GM12878 (cell line): ENCODE data around the gene DUOX1. TPM values are rescaled to one million over a fixed set of nuclear protein-coding genes. Genes with fewer than 3 reads are reported as not detected.

ENCODE experiments used
- ATAC-seq: fragments of 200-7000 bp; cut with Tn5 transposase; 3 replicates; pipeline ENCODE4 v1.9.1; 2020; ENCODE audit warnings: mild to moderate bottlenecking, moderate library complexity
- BruUV-seq: library from RNA; stranded (reverse); fragments of 400-500 nt; replicated peaks from 2 replicates; lab custom pipeline; 2021; lab: Mats Ljungman, UMichigan
- CTCF ChIA-PET: fragments of 300-600 bp; sonication (Branson Sonifier 250); formaldehyde crosslinking; extraction: SDS; loops from one replicate; lab custom pipeline; 2021; ENCODE audit warnings: inconsistent platforms; lab: Yijun Ruan, JAX
- POLR2A ChIA-PET: fragments of 350-600 bp; formaldehyde crosslinking; extraction: SDS; loops from one replicate; lab custom pipeline; 2021; ENCODE audit warnings: inconsistent platforms; lab: Charles Lee
- RAD21 ChIA-PET: fragments of 300-600 bp; sonication (Branson Sonifier 250); formaldehyde crosslinking; loops from one replicate; lab custom pipeline; 2023; ENCODE audit warnings: antibody characterized with exemption; ENCODE audit not compliant: unreplicated experiment; lab: Charles Lee
- SMC1A ChIA-PET: fragments of 300-600 bp; sonication (Branson Sonifier 250); formaldehyde crosslinking; loops from one replicate; lab custom pipeline; 2023; ENCODE audit not compliant: unreplicated experiment, uncharacterized antibody; lab: Charles Lee
- DNase-seq: peaks from one replicate; pipeline ENCODE4 v3.0.0-alpha.2; 2011; ENCODE audit warnings: low read depth, low spot score
- FAIRE-seq: peaks from 3 replicates; lab custom pipeline; 2011; peaks lifted over from hg19 to GRCh38; lab: Jason Lieb, UNC
- H2AFZ ChIP-seq: 2 replicates; pipeline ENCODE4 v1.6.0; 2011; ENCODE audit warnings: low read depth, low read length, control low read depth; ENCODE audit not compliant: control insufficient read depth
- H3K27ac ChIP-seq: 2 replicates; pipeline ENCODE4 v1.5.1; 2011; ENCODE audit warnings: control low read depth; ENCODE audit not compliant: control insufficient read depth, insufficient read depth
- H3K27me3 ChIP-seq, 2 experiments: replicated peaks in 1 of 2; 2 replicates each; pipeline versions ENCODE4 v1.6.0 to v1.6.1; 2011; ENCODE audit warnings: low read length in 1 of 2; ENCODE audit not compliant: control insufficient read depth in 2 of 2, insufficient read depth in 2 of 2
- H3K36me3 ChIP-seq, 2 experiments: 2 replicates each; pipeline ENCODE4 v1.5.1; 2011; ENCODE audit warnings: low read length in 1 of 2; ENCODE audit not compliant: control insufficient read depth in 2 of 2, insufficient read depth in 2 of 2
- H3K4me1 ChIP-seq: 2 replicates; pipeline ENCODE4 v1.6.1; 2011; ENCODE audit warnings: mild to moderate bottlenecking, low read length, moderate library complexity, mixed read lengths; ENCODE audit not compliant: control insufficient read depth, insufficient read depth
- H3K4me2 ChIP-seq: 2 replicates; pipeline ENCODE4 v1.6.0; 2011; ENCODE audit warnings: control low read depth; ENCODE audit not compliant: control insufficient read depth, insufficient read depth
- H3K4me3 ChIP-seq: fragments of 200-600 bp; sonication (generic); 2 replicates; pipeline ENCODE4 v1.5.1; 2016
- H3K79me2 ChIP-seq: 2 replicates; pipeline ENCODE4 v1.6.0; 2011; ENCODE audit warnings: low read length; ENCODE audit not compliant: control insufficient read depth, insufficient read depth
- H3K9ac ChIP-seq: 2 replicates; pipeline ENCODE4 v1.8.0; 2011; ENCODE audit warnings: low read length, control low read depth, mixed read lengths; ENCODE audit not compliant: control insufficient read depth, insufficient read depth
- H3K9me3 ChIP-seq: replicated peaks from 3 replicates; pipeline ENCODE4 v1.5.1; 2011; ENCODE audit warnings: mild to moderate bottlenecking, low read length; ENCODE audit not compliant: control insufficient read depth, insufficient read depth
- H4K20me1 ChIP-seq: 2 replicates; pipeline ENCODE4 v1.6.0; 2011; ENCODE audit not compliant: control insufficient read depth, insufficient read depth
- E2F8 ChIP-seq: fragments of 450-650 bp; IDR thresholded peaks from 2 replicates; pipeline ENCODE4 v1.6.1; 2018; ENCODE audit warnings: mild to moderate bottlenecking, low read depth, moderate library complexity; ENCODE audit not compliant: partially characterized antibody
- EZH2 ChIP-seq: IDR thresholded peaks from 2 replicates; pipeline ENCODE4 v1.6.1; 2012; ENCODE audit warnings: low read depth, mild to moderate bottlenecking, control low read depth, inconsistent platforms, low read length, borderline replicate concordance; ENCODE audit not compliant: control insufficient read depth
- FOXK2 ChIP-seq: fragments of 450-650 bp; IDR thresholded peaks from 2 replicates; pipeline ENCODE4 v1.6.1; 2017; ENCODE audit warnings: mild to moderate bottlenecking, moderate library complexity
- GABPA ChIP-seq: IDR thresholded peaks from 2 replicates; pipeline ENCODE4 v1.6.1; 2014; ENCODE audit warnings: antibody characterized with exemption, low read depth, mild to moderate bottlenecking, inconsistent platforms
- GATAD2B ChIP-seq: fragments of 450-650 bp; conservative IDR thresholded peaks from 2 replicates; pipeline ENCODE4 v1.6.1; 2017; ENCODE audit warnings: low read depth, mild to moderate bottlenecking, moderate library complexity
- MEF2B ChIP-seq: fragments of 450-650 bp; IDR thresholded peaks from 2 replicates; pipeline ENCODE4 v1.6.1; 2018; ENCODE audit warnings: mild to moderate bottlenecking, moderate library complexity; ENCODE audit not compliant: partially characterized antibody, poor library complexity, severe bottlenecking
- MLLT1 ChIP-seq: fragments of 450-650 bp; IDR thresholded peaks from 2 replicates; pipeline ENCODE4 v1.6.1; 2016; ENCODE audit warnings: mild to moderate bottlenecking
- MTA2 ChIP-seq: fragments of 450-650 bp; IDR thresholded peaks from 2 replicates; pipeline ENCODE4 v1.6.1; 2016; ENCODE audit warnings: low read depth, mild to moderate bottlenecking, moderate library complexity
- NR2F1 ChIP-seq: fragments of 450-650 bp; conservative IDR thresholded peaks from 2 replicates; pipeline ENCODE4 v1.6.1; 2017; ENCODE audit warnings: mild to moderate bottlenecking
- WGBS: methylation state at CpG from one replicate; pipeline ENCODE4 v1.1.6; 2016; ENCODE audit warnings: low lambda C conversion rate; ENCODE audit not compliant: insufficient replicate concordance, insufficient coverage; ENCODE audit errors: missing lambda C conversion rate; 5-methylcytosine and 5-hydroxymethylcytosine counted together
- in situ Hi-C: fragments of 300-500 bp; cut with MboI; formaldehyde crosslinking; loops from 9 replicates; pipeline ENCODE4 v1.14.3; 2018; ENCODE audit warnings: mixed read lengths
- intact Hi-C: fragments of 100-400 bp; cut with micrococcal nuclease; formaldehyde crosslinking; loops from one replicate; pipeline ENCODE4 v1.14.2; 2022; ENCODE audit not compliant: unreplicated experiment
- polyA plus RNA-seq, 11 experiments: library from polyadenylated mRNA; depleted of rRNA in 4 of 11; unstranded in 6 of 11; stranded (reverse) in 5 of 11; fragments of >200 nt; fragmentation: Nextera tagmentation in 4 of 11; fragmentation: Illumina TruSeq in 1 of 11; extraction: Ambion mirVana in 4 of 11; extraction: Trizol in 1 of 11; gene quantifications; 1 replicate in 1 of 11; 2 replicates in 10 of 11; pipeline versions ENCODE4 v1.2.1 to v1.2.3, GENCODE V29; 2011 to 2016; ENCODE audit warnings: inconsistent platforms in 2 of 11, missing spikeins in 2 of 11, low read depth in 1 of 11
- total RNA-seq, 4 experiments: library from RNA; depleted of rRNA in 3 of 4; stranded (reverse); fragments of >200 nt in 3 of 4; fragmentation: Illumina TruSeq in 1 of 4; extraction: Trizol in 1 of 4; gene quantifications; 2 replicates each; pipeline versions ENCODE4 v1.2.1 to v1.2.3, GENCODE V29; 2013 to 2021

Gene DUOX1
- total and polyA plus RNA-seq, 10 of the 15 experiments (the other 5 are each of a cell fraction or from before 2014, with no cell fraction given): 0.02 to 2.1 (median 0.26) TPM; not detected in 3

DNA sequence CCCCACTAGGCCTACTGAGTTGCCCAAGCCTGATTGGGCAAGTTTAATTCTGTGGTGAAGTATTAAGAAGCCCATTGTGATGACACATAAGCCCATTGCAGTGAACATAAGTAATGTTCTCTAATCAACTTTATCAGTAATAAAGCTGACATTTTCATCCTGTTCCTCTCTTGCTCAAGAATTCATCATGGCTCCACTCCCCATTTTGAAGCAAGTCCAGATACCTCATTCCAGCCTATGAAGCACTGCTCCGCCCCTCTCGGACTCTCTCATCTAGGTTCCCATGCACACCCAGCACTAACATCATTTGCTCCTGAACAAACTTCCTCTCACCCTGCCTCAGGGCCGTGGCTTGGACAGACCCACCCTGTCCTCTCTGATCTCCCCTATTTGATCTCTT lies 47.5 kb downstream of the DUOX1 start:
- H3K4me2 ChIP-seq: no peak overlapping the region
- TF ChIP-seq MEF2B: no peak
- no peak for TF ChIP-seq MLLT1
- TF ChIP-seq GATAD2B: no peak
- TF ChIP-seq E2F8: no peak
- no peak for TF ChIP-seq NR2F1
- no peak for TF ChIP-seq MTA2
- TF ChIP-seq FOXK2: no peak
- TF ChIP-seq EZH2: no peak
- TF ChIP-seq GABPA: no peak
- CTCF ChIA-PET: interaction anchor here (0.9 to 13.7 kb wide), 6 partner anchors 11 to 280 kb away, joined by 3 to 200 read pairs (median 4); partner anchors contain the start of gene SHF
- no peaks in the 10 kb centered on the region for H3K79me2 ChIP-seq
- no peaks in the 10 kb centered on the region for H3K36me3 ChIP-seq
- FAIRE-seq (no peak), ATAC-seq (no peak), DNase-seq (no peak)
- H2AFZ ChIP-seq: no peak overlapping the region
- SMC1A ChIA-PET: interaction anchor here (0.6 to 1.2 kb wide), 2 partner anchors 9 to 12 kb away, joined by 3 to 4 read pairs; no protein-coding TSS in a partner anchor
- intact Hi-C loops: no loop called here
- no peak overlapping the region for H3K9ac ChIP-seq
- H3K27me3 ChIP-seq: no peaks in the 10 kb centered on the region; a peak in 2 of 4 replicates
- no TSS peak for BruUV-seq
- H3K27ac ChIP-seq: no peak overlapping the region
- H3K4me3 ChIP-seq: no peak overlapping the region
- no peaks in the 10 kb centered on the region for H3K4me1 ChIP-seq
- 62% methylated on average over 3 of the region's 3 CpGs for WGBS
- POLR2A ChIA-PET: interaction anchor here (0.7 to 1.2 kb wide), 2 partner anchors 9 to 17 kb away, joined by 3 read pairs; no protein-coding TSS in a partner anchor
- H3K9me3 ChIP-seq: no peaks in the 10 kb centered on the region
- H4K20me1 ChIP-seq: no peaks in the 10 kb centered on the region
- in situ Hi-C loops: loop anchor here (10.0 kb wide), 1 partner anchor 62 kb away; the partner anchor contains the start of genes DUOX2 and DUOXA2
- RAD21 ChIA-PET: interaction anchor here (1.9 kb wide), 1 partner anchor 21 kb away, joined by 3 read pairs; no protein-coding TSS in a partner anchor
